GM10266 (cell line): Measurements from ENCODE around the gene ZNF747.

Experiments
- DNase-seq: peaks from one replicate; pipeline ENCODE4 v3.0.0; 2012; ENCODE audit errors: extremely low spot score
- TF ChIP-seq, protein P1 (sequence below): IDR thresholded peaks from 2 replicates; pipeline ENCODE4 v1.5.1; 2012; ENCODE audit warnings: mild to moderate bottlenecking, low read depth; ENCODE audit not compliant: control insufficient read depth, insufficient read depth; ENCODE audit errors: missing control alignments

Gene ZNF747

DNA sequence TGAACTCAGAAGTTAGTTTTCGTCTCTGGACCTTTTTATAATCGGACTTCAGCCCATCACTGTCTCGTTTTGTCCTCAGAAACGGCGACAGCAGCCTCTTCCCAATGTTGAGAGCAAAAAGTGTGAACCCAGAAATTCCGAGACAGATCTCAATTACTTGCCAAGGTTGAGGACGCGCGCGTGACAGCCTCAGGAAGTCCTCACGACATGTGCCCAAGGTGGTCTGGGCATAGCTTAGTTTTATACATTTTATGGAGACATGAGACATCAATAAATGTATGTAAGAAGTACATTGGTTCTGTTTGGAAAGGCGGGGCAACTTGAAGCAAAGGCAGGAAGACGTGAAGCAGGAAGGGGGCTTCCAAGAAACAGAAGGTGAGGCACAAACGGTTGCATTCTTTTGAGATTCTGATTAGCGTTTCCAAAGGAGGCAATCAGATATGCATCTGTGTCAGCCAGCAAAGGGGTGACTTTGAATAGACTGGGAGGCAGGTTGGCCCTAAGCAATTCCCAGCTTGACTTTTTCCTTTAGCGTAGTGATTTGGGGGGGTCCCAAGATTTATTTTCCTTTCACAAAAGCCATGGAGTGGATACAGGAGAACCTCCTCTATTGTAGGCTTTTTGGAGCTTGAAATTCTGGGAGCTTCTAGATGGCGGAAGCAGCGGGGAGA is 583 bp upstream of the ZNF747 start:
- TF ChIP-seq, protein P1, sequence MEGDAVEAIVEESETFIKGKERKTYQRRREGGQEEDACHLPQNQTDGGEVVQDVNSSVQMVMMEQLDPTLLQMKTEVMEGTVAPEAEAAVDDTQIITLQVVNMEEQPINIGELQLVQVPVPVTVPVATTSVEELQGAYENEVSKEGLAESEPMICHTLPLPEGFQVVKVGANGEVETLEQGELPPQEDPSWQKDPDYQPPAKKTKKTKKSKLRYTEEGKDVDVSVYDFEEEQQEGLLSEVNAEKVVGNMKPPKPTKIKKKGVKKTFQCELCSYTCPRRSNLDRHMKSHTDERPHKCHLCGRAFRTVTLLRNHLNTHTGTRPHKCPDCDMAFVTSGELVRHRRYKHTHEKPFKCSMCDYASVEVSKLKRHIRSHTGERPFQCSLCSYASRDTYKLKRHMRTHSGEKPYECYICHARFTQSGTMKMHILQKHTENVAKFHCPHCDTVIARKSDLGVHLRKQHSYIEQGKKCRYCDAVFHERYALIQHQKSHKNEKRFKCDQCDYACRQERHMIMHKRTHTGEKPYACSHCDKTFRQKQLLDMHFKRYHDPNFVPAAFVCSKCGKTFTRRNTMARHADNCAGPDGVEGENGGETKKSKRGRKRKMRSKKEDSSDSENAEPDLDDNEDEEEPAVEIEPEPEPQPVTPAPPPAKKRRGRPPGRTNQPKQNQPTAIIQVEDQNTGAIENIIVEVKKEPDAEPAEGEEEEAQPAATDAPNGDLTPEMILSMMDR: no peak
- DNase-seq: no peak

DNA sequence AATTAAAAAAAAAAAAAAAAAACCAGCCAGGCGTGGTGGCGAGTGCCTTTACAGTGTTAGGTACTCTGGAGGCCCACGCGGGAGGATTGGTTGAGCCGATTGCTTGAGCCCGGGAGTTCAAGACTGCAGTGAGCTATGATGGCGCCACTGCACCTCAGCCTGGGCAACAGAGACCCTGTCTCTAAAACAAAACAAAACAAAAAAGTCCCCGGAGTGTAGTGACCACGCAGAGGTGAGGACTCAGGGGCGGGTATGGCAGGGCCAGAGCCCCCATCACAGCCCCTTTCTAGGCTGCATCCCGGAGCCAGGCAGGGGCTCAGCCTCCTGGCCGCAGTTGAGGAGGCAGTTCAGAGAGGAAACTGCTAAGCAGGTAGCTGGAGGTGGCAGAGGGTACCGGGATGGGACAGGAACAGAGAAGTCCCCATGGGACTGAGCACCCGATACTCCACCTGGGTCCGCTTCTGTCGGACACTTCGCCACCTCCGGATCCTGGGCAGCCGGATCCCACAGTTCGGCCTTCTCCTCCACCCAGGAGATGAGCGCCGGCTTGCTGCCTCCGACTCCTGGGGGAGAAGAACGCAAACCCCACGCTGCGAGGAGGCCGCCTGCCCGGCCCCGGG is 800 bp downstream of the ZNF747 start:
- no peak for DNase-seq
- TF ChIP-seq, protein P1: no peak

DNA sequence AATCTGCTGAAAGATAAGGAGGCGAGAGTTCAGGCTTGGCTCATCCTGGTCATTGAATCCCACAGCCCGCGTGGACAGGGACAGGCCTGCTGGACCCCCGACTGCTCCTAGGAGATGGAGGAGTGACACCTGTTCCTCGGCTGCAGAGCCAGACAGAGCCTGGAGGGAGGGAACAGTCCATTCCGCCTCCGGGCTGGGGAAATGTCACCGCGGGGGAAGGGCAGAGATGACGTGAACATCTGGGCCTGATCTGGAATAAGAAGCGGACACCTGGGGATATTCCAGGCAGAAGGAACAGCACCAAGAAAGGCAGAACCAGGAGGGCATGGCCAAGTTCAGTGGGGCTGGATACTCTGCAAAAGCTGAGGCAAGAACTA is 1.5 kb downstream of the ZNF747 start:
- DNase-seq: no peak
- TF ChIP-seq, protein P1: no peak

DNA sequence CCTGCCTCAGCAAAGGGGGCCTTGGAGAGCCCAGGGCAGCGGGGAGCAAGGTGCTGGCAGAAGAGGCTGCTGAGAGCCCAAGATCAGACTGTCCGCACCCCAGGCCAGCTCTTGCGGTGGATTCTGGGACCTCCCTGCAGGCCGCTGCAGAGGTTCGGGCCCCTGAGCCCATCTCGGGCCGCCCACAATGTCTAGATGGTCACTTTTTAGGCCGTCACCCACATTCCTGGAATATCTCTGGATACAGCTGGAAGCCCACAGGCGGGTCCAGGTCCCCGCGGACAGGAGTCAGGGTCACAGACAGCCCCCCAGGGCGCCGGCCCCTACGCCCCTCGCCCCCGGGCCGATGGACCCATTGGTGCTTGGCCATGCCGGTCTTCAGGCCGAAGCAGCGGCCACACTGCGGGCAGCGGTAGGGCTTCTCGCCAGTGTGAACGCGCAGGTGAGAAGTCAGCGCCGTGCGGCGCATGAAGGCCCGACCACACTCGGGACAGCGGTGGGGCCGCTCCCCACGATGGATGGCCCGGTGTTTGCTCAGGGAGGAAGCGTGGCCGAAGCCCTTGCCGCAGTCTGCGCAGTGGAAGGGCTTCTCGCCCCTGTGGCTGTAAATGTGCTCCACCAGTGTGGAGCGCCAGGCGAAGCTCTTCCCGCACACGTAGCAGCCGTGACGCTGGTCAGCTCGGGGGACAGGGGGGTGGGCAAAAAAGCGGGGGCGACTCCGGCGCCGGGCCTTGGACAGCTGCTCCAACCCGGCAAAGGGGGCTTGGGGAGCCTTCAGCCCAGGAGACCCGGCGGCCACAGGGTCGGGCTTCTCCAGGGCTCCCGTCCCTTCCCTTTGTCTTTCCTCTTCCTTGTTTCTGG is 2.1 kb downstream of the ZNF747 start:
- TF ChIP-seq, protein P1: no peak
- DNase-seq: no peak

DNA sequence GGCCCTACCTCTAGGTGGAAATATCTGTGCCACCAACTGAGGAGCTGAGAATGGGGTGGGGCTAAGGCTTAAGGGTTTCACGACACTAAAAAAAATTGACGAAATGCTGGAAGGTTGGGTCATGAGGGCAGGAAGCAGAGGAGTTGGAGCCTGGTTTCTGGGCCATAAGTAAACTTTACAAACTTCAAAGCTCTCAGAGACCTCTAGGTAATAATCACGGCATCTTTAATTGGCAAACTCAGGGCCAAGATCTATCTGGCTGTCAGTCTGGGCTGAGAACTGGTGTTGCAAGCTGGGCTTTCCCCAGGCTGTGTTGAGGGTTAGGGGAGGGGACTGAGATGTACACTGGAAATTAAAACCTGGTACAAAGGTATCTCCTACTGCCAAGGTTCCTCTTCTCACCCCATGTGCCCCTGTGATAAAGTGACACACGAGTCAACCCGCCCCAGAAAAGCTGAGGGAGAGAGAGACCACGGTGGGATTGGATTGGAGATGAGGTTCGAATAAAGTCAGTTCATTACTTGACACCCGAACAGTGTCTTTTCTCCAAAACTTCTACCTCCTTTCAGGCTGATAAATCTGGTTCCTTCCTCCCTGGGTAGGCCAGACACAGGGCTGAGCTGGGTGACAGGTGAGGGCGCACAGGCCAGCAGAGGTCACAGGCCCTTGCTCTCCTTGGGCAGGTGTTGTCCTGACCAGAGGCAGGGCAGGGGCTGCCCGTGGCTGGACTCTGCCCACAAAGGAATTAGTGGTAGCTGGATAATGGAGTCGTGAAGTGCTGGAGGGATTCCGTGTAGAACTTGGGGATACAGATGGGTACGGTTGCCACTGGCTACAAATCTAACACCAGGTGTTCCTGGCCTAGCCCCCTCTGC is 4.3 kb downstream of the ZNF747 start:
- TF ChIP-seq, protein P1: no peak
- no peak for DNase-seq

DNA sequence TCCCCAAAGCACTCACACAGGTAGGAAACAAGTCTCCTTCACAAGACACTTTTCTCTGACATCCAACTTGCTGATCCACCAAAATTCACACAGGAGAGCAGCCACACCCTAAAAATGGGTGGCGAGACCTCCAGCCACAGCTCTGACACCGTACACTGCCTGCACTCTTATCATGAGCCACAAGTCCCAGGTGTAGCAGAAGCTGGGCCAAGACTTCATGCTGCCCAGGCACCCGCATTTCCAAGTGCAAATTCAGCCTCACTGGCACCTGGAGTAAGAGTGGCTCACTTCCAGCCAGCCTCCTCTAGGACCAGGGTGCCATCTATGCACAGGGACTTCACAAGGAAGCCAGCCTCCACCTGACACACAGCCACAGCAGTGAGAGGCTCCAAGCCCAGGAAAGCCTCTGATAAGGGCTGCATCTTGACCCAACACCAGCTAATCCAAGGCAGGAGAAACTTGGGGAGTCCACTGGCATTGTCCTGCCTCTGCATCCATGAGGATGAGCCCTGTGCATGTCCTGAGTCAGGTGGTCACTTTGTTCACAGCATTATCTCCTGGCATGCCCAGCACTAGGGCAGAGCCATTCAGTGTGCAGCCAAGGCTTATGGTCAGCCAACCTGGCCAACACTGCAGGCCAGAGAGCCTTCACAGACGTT is 5.7 kb downstream of the ZNF747 start:
- no peak for DNase-seq
- TF ChIP-seq, protein P1: no peak
